Measurements from ENCODE around the gene LZIC. TPM values are rescaled to one million over a fixed set of nuclear protein-coding genes. Genes with fewer than 3 reads are reported as not detected.

The LZIC gene
- total and polyA plus RNA-seq, 9 of the 15 experiments (the other 6 are each of a cell fraction or from before 2014, with no cell fraction given), result 32.9 to 109 (median 61.7) TPM

GRCh38 chr1:9929431-9930385 lies 13.5 kb downstream of the LZIC start (continued):
- TF ChIP-seq CEBPZ (IDR thresholded peaks at IDR 0.05; ENCODE audit: borderline replicate concordance, low read depth, low read length) (no peak), ZBTB34 (CRISPR knock-in tag; IDR thresholded peaks at IDR 0.05) (no peak), E2F5 (CRISPR knock-in tag; IDR thresholded peaks at IDR 0.05) (no peak), ATF6 (CRISPR knock-in tag; IDR thresholded peaks at IDR 0.05) (no peak), NFE2L1 (tag; IDR thresholded peaks at IDR 0.05; ENCODE audit: borderline replicate concordance, low read depth) (no peak), FOXO4 (CRISPR knock-in tag; IDR thresholded peaks at IDR 0.05) (no peak), TEAD1 (CRISPR knock-in tag; IDR thresholded peaks at IDR 0.05) (peak in 1 of 2 experiments; percentile 69; a peak in 2 of 4 replicates), HOXB6 (CRISPR knock-in tag; IDR thresholded peaks at IDR 0.05; ENCODE audit: borderline replicate concordance) (no peak), PATZ1 (CRISPR knock-in tag; IDR thresholded peaks at IDR 0.05; ENCODE audit: borderline replicate concordance) (no peak; the same call in 1 of the 2 replicates), BCL6 (CRISPR knock-in tag; IDR thresholded peaks at IDR 0.05) (0 out of 2 replicates have a peak, but pooled peaks have one; percentile 29), SMARCA5 (IDR thresholded peaks at IDR 0.05) (no peak), STAT5A (IDR thresholded peaks at IDR 0.05; ENCODE audit: borderline replicate concordance, low read length) (no peak), PTTG1 (tag; IDR thresholded peaks at IDR 0.05; ENCODE audit: low read depth) (peak; percentile 57), TAF7 (tag; IDR thresholded peaks at IDR 0.05) (no peak; the same call in 1 of the 2 replicates)

All from K562 (cell line).